COR-L47 (cell line): ENCODE measurements around the gene NRTN.

ENCODE experiments used
- DNase-seq: peaks from one replicate; lab custom pipeline; 2025; lab: John Stamatoyannopoulos, UW

NRTN gene

GRCh38 chr19:5814852-5815246 is 10.0 kb downstream of the NRTN start:
- no peak for DNase-seq

- DNase-seq = no peak
These were observed 12.4 kb downstream of the NRTN start for GRCh38 chr19:5817218-5817617.

GRCh38 chr19:5818594-5818993 is 13.7 kb downstream of the NRTN start:
- no peak for DNase-seq

GRCh38 chr19:5820785-5821184 is 15.9 kb downstream of the NRTN start:
- DNase-seq = no peak

GRCh38 chr19:5821521-5822180 is 16.8 kb downstream of the NRTN start:
- DNase-seq = no peak

- DNase-seq = no peak
These were observed 17.4 kb downstream of the NRTN start for GRCh38 chr19:5822181-5822844.

GRCh38 chr19:5823579-5824281 is 18.9 kb downstream of the NRTN start:
- DNase-seq = no peak

GRCh38 chr19:5824751-5825150 is 19.9 kb downstream of the NRTN start:
- no peak for DNase-seq

GRCh38 chr19:5825178-5825577 is 20.3 kb downstream of the NRTN start:
- no peak for DNase-seq

GRCh38 chr19:5826531-5827341 is 21.9 kb downstream of the NRTN start:
- DNase-seq = peak; percentile 97

- DNase-seq = no peak
These were observed 22.5 kb downstream of the NRTN start for GRCh38 chr19:5827342-5827890.

- peak; percentile 97 for DNase-seq
These were observed 23.2 kb downstream of the NRTN start for GRCh38 chr19:5827891-5828660.

- DNase-seq = peak; percentile 79
These were observed 24.0 kb downstream of the NRTN start for GRCh38 chr19:5828661-5829566.

GRCh38 chr19:5829567-5830310 is 24.9 kb downstream of the NRTN start:
- DNase-seq = no peak

GRCh38 chr19:5831159-5831558 is 26.3 kb downstream of the NRTN start:
- DNase-seq = no peak

GRCh38 chr19:5832061-5832460 is 27.2 kb downstream of the NRTN start:
- DNase-seq = no peak

GRCh38 chr19:5832527-5833216 is 27.8 kb downstream of the NRTN start:
- DNase-seq = no peak

GRCh38 chr19:5837761-5838352 is 33.0 kb downstream of the NRTN start:
- DNase-seq = no peak
